ENCODE data around the gene ZNF587B. TPM values are rescaled to one million over a fixed set of nuclear protein-coding genes. Genes with fewer than 3 reads are reported as not detected.

The ZNF587B gene
- polyA plus RNA-seq, 2 of the 4 experiments (the other 2 are of a cell fraction): 13.2 to 14.9 TPM

- peak; percentile 80; the same call in 1 of the 3 replicates for TF ChIP-seq BCL3 (IDR thresholded peaks at IDR 0.05)
- TF ChIP-seq HOXB13 (CRISPR knock-in tag; IDR thresholded peaks at IDR 0.05; ENCODE audit: low read depth): no peak
- TF ChIP-seq TFCP2L1 (CRISPR knock-in tag; IDR thresholded peaks at IDR 0.05): no peak
- TF ChIP-seq ELK1 (IDR thresholded peaks at IDR 0.05; ENCODE audit: low read depth, low read length): no peak
- TF ChIP-seq ZC3H11A (IDR thresholded peaks at IDR 0.05): no peak
- TF ChIP-seq POLR2AphosphoS2 (conservative IDR thresholded peaks at IDR 0.05; ENCODE audit: low read length): no peak
- TF ChIP-seq EHF (CRISPR knock-in tag; IDR thresholded peaks at IDR 0.05): no peak
- peak; percentile 45; the same call in 1 of the 2 replicates for TF ChIP-seq MAX (IDR thresholded peaks at IDR 0.05)
- no peak for TF ChIP-seq ZNF302 (CRISPR knock-in tag; IDR thresholded peaks at IDR 0.05)
- no peak for TF ChIP-seq FOSB (CRISPR knock-in tag; IDR thresholded peaks at IDR 0.05)
- no peak for TF ChIP-seq NPAS2 (CRISPR knock-in tag; IDR thresholded peaks at IDR 0.05; ENCODE audit: borderline replicate concordance)
- no peak for TF ChIP-seq CTCF (IDR thresholded peaks at IDR 0.05)
Observed at GRCh38 chr19:57814505-57815246, 15.4 kb upstream of the ZNF587B start, which contains the start of gene ZNF552 (continued).

- ATAC-seq: no peak
- Histone ChIP-seq H3K4me3 (peak overlapping the region; percentile 82; the same call in 2 of the 3 replicates), H3K4me2 (peak overlapping the region; percentile 58), H3K4me1 (peaks cover under 1% of the 10 kb centered on the region; the same call in 1 of the 3 replicates), H3K9me3 (peaks cover 5% of the 10 kb centered on the region; the same call in 2 of the 3 replicates), H3K27ac (peak overlapping the region; percentile 21 to 90; a peak in 3 of 6 replicates)
- ChIA-PET CTCF (no interaction called here), POLR2A (interaction anchor here (0.6 to 1.5 kb wide), 6 partner anchors 34 to 452 kb away, joined by 3 to 7 read pairs (median 4); partner anchors contain the start of genes ZNF416, ZNF551, ZNF586 and ZNF587)
- DNase-seq (ENCODE audit: low read depth in 1 of 2, low spot score in 1 of 2): no peak
- WGBS (ENCODE audit: missing lambda C conversion rate): 85% methylated on average over 17 of the region's 17 CpGs
- TF ChIP-seq NPAS2 (CRISPR knock-in tag; IDR thresholded peaks at IDR 0.05; ENCODE audit: borderline replicate concordance) (no peak), KDM1A (IDR thresholded peaks at IDR 0.05; ENCODE audit: low read depth) (no peak), MAX (IDR thresholded peaks at IDR 0.05) (no peak), EHMT2 (IDR thresholded peaks at IDR 0.05; ENCODE audit: low read depth) (no peak), NR3C1 (IDR thresholded peaks at IDR 0.05) (no peak), MAFK (IDR thresholded peaks at IDR 0.05; ENCODE audit: partially characterized antibody) (no peak), MYC (IDR thresholded peaks at IDR 0.05; ENCODE audit: borderline replicate concordance, low read length) (no peak), ESRRA (IDR thresholded peaks at IDR 0.05; ENCODE audit: borderline replicate concordance, low read length) (no peak), ELK1 (IDR thresholded peaks at IDR 0.05; ENCODE audit: low read depth, low read length) (no peak), POLR2A (IDR thresholded peaks at IDR 0.05; ENCODE audit: low read length) (no peak), GATA3 (IDR thresholded peaks at IDR 0.05; ENCODE audit: borderline replicate concordance) (no peak), CBX2 (IDR thresholded peaks at IDR 0.05; ENCODE audit: borderline replicate concordance, low read depth) (no peak), EHF (CRISPR knock-in tag; IDR thresholded peaks at IDR 0.05) (no peak), RNF2 (IDR thresholded peaks at IDR 0.05; ENCODE audit: borderline replicate concordance, low read depth) (no peak), ZSCAN20 (CRISPR knock-in tag; IDR thresholded peaks at IDR 0.05) (no peak)
- FAIRE-seq: no peak
Observed at GRCh38 chr19:57815247-57816075, 14.6 kb upstream of the ZNF587B start.

Data from A549 (cell line).